Ovary (tissue), 3 donors: Measurements from ENCODE around the gene FIGNL1.

ENCODE experiments used
- EP300 ChIP-seq: sonication (generic); formaldehyde crosslinking; IDR thresholded peaks from one replicate; pipeline ENCODE4 v1.6.1; 2017; ENCODE audit warnings: antibody characterized with exemption
- POLR2A ChIP-seq: fragments of 450-650 bp; IDR thresholded peaks from one replicate; pipeline ENCODE4 v1.6.1; 2017; ENCODE audit warnings: antibody characterized with exemption, mild to moderate bottlenecking, moderate library complexity
- TF ChIP-seq, protein P1 (sequence below), 3 donors: fragments of 450-650 bp in 2 of 3; fragments of 200-600 bp in 1 of 3; IDR thresholded peaks; one replicate each; pipeline versions ENCODE4 v1.5.1 to v1.8.0; 2016 to 2022; ENCODE audit warnings: antibody characterized with exemption in 3 of 3, mild to moderate bottlenecking in 1 of 3
- donor health status: DM: no; HTN: no; CAD: no.

DNA sequence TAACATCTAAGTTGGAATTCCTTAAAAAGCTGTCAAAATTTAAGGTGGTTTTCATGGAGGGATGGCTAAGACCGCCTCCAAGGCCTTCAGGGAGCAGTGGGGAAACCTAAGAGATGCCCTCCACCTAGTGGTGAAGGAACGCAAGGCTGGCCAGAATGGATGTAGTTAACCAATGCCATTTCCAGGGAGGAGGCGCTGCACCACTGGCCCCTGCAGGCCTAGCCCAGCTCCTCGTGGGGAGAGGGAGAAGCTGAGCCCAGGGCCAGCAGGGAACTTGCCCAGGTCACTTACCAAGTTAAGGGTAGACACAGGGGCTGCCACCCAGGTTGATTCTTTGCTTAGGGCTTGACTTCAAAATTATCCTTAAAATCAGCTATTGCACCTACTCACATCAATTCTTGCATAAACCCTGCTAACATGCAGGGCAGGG lies 32.0 kb downstream of the FIGNL1 start:
- TF ChIP-seq, protein P1, sequence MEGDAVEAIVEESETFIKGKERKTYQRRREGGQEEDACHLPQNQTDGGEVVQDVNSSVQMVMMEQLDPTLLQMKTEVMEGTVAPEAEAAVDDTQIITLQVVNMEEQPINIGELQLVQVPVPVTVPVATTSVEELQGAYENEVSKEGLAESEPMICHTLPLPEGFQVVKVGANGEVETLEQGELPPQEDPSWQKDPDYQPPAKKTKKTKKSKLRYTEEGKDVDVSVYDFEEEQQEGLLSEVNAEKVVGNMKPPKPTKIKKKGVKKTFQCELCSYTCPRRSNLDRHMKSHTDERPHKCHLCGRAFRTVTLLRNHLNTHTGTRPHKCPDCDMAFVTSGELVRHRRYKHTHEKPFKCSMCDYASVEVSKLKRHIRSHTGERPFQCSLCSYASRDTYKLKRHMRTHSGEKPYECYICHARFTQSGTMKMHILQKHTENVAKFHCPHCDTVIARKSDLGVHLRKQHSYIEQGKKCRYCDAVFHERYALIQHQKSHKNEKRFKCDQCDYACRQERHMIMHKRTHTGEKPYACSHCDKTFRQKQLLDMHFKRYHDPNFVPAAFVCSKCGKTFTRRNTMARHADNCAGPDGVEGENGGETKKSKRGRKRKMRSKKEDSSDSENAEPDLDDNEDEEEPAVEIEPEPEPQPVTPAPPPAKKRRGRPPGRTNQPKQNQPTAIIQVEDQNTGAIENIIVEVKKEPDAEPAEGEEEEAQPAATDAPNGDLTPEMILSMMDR (IDR thresholded peaks at IDR 0.05): peak in 2 of 3 donors; percentile 25 to 29
- TF ChIP-seq POLR2A: no peak
- no peak for TF ChIP-seq EP300
